K562 (cell line): Measurements from ENCODE around the gene MED17. TPM values are rescaled to one million over a fixed set of nuclear protein-coding genes. Genes with fewer than 3 reads are reported as not detected.

Experiments
- E2F6 ChIP-seq, 2 experiments: IDR thresholded peaks; 2 replicates each; pipeline ENCODE4 v1.6.1; 2011; ENCODE audit warnings: borderline replicate concordance in 1 of 2, control low read depth in 1 of 2, low read depth in 1 of 2, low read length in 1 of 2, mild to moderate bottlenecking in 1 of 2, mixed read lengths in 1 of 2, moderate library complexity in 1 of 2; ENCODE audit not compliant: insufficient read depth in 1 of 2, insufficient read length in 1 of 2, poor library complexity in 1 of 2, severe bottlenecking in 1 of 2; ENCODE audit errors: extremely low read depth in 1 of 2
- FOXO4 ChIP-seq: fragments of 450-650 bp; formaldehyde crosslinking; IDR thresholded peaks from 2 replicates; pipeline ENCODE4 v1.4.0; 2020; ENCODE audit warnings: mild to moderate bottlenecking, moderate library complexity
- HIVEP1 ChIP-seq: fragments of 250-450 bp; sonication (Bioruptor Pico); IDR thresholded peaks from 2 replicates; pipeline ENCODE4 v1.4.0; 2020; ENCODE audit warnings: mild to moderate bottlenecking
- HNRNPK ChIP-seq: fragments of 200-400 bp; formaldehyde crosslinking; IDR thresholded peaks from one replicate; pipeline ENCODE4 v1.6.1; 2018; ENCODE audit warnings: mild to moderate bottlenecking, low read depth, low read length; ENCODE audit not compliant: poor library complexity, severe bottlenecking
- MYC ChIP-seq, 2 experiments: fragments of 250-450 bp in 1 of 2; sonication (Bioruptor Pico) in 1 of 2; IDR thresholded peaks; 2 replicates each; pipeline versions ENCODE4 v1.5.1 to v1.6.1; 2012 to 2021; ENCODE audit warnings: low read depth in 2 of 2, borderline replicate concordance in 1 of 2, improper control_type of control experiment in 1 of 2, low read length in 1 of 2, mild to moderate bottlenecking in 1 of 2, moderate library complexity in 1 of 2
- SAP30 ChIP-seq: fragments of 200-600 bp; sonication (generic); IDR thresholded peaks from 2 replicates; pipeline ENCODE4 v1.6.1; 2012; ENCODE audit warnings: borderline replicate concordance, low read depth, mild to moderate bottlenecking, moderate library complexity, low read length, control low read depth, inconsistent platforms; ENCODE audit not compliant: insufficient read depth, poor library complexity, severe bottlenecking
- THRB ChIP-seq: fragments of 450-650 bp; formaldehyde crosslinking; conservative IDR thresholded peaks from 2 replicates; pipeline ENCODE4 v1.4.0; 2022; ENCODE audit warnings: mild to moderate bottlenecking, missing genetic modification characterization
- ZBTB40 ChIP-seq, 2 experiments: fragments of 450-650 bp in 1 of 2; sonication (generic) in 1 of 2; formaldehyde crosslinking in 1 of 2; IDR thresholded peaks; 2 replicates each; pipeline versions ENCODE4 v1.7.1 to v1.9.0; 2016 to 2022; ENCODE audit warnings: inconsistent platforms in 1 of 2, mild to moderate bottlenecking in 1 of 2, missing genetic modification reagents in 1 of 2
- ZNF699 ChIP-seq: fragments of 250-450 bp; sonication (Bioruptor Pico); IDR thresholded peaks from 2 replicates; pipeline ENCODE4 v1.8.0; 2021; ENCODE audit warnings: mild to moderate bottlenecking, moderate library complexity; ENCODE audit not compliant: insufficient replicate concordance
- polyA plus RNA-seq, 8 experiments: library from polyadenylated mRNA; depleted of rRNA in 4 of 8; stranded (reverse) in 5 of 8; unstranded in 3 of 8; fragments of >200 nt; fragmentation: Nextera tagmentation in 2 of 8; fragmentation: Illumina TruSeq in 1 of 8; extraction: Ambion mirVana in 2 of 8; extraction: Trizol in 1 of 8; gene quantifications; 2 replicates each; pipeline versions ENCODE4 v1.2.1 to v1.2.3, GENCODE V29; 2011 to 2014; ENCODE audit warnings: inconsistent platforms in 1 of 8, missing spikeins in 1 of 8
- total RNA-seq, 7 experiments: library from RNA; depleted of rRNA in 6 of 7; stranded (reverse); fragments of >200 nt in 6 of 7; fragmentation: Illumina TruSeq in 2 of 7; extraction: Trizol in 2 of 7; gene quantifications; 2 replicates each; pipeline versions ENCODE4 v1.2.1 to v1.2.3, GENCODE V29; 2011 to 2021; ENCODE audit warnings: low replicate concordance in 1 of 7

Gene MED17
- total and polyA plus RNA-seq, 9 of the 15 experiments (the other 6 are each of a cell fraction or from before 2014, with no cell fraction given), result 6.7 to 34.7 (median 26.8) TPM

GRCh38 chr11:93741094-93741881 is 42.8 kb upstream of the MED17 start, which contains the start of the genes C11orf54 and TAF1D (continued):
- TF ChIP-seq THRB (CRISPR knock-in tag) (0 out of 2 replicates have a peak, but pooled peaks have one; percentile 63), ZNF699 (CRISPR knock-in tag) (no peak), MYC (IDR thresholded peaks at IDR 0.05; ENCODE audit: low read depth, low read length) (peak; percentile 60), MYC (CRISPR knock-in tag; IDR thresholded peaks at IDR 0.05; ENCODE audit: borderline replicate concordance, low read depth) (peak; percentile 90), HIVEP1 (CRISPR knock-in tag) (no peak), HNRNPK (no peak), SAP30 (peak; percentile 17), ZBTB40 (IDR thresholded peaks at IDR 0.05) (peak; percentile 35; the same call in 1 of the 2 replicates), ZBTB40 (CRISPR knock-in tag; IDR thresholded peaks at IDR 0.05) (no peak), E2F6 (IDR thresholded peaks at IDR 0.05; ENCODE audit: borderline replicate concordance in 1 of 2, extremely low read depth in 1 of 2, insufficient read depth in 1 of 2, insufficient read length in 1 of 2, low read depth in 1 of 2, low read length in 1 of 2, poor library complexity in 1 of 2, severe bottlenecking in 1 of 2) (peak; percentile 6 to 13), FOXO4 (CRISPR knock-in tag) (0 out of 2 replicates have a peak, but pooled peaks have one; percentile 44)
